H9 (cell line): Measurements from ENCODE around the gene TMEM245. TPM values are rescaled to one million over a fixed set of nuclear protein-coding genes. Genes with fewer than 3 reads are reported as not detected.

ENCODE experiments used
- DNase-seq: peaks from one replicate; pipeline ENCODE4 v3.0.0-alpha.2; 2017
- H2AFZ ChIP-seq: one replicate; pipeline ENCODE4 v1.6.1; 2013; ENCODE audit warnings: mild to moderate bottlenecking, low read length, control low read depth, moderate library complexity
- H2AK5ac ChIP-seq: 2 replicates; pipeline ENCODE4 v1.6.1; 2013; ENCODE audit warnings: low read length, control low read depth, mixed read lengths; ENCODE audit not compliant: insufficient read length
- H2BK120ac ChIP-seq: one replicate; pipeline ENCODE4 v1.6.1; 2013; ENCODE audit warnings: low read depth, mild to moderate bottlenecking, low read length, control low read depth, inconsistent platforms; ENCODE audit not compliant: poor library complexity, severe bottlenecking
- H2BK12ac ChIP-seq: 2 replicates; pipeline ENCODE4 v1.6.1; 2013; ENCODE audit warnings: low read length, control low read depth, mixed read lengths, low read depth; ENCODE audit not compliant: insufficient read length
- H2BK15ac ChIP-seq: 2 replicates; pipeline ENCODE4 v1.6.1; 2013; ENCODE audit warnings: low read depth, low read length, control low read depth
- H2BK20ac ChIP-seq: one replicate; pipeline ENCODE4 v1.6.1; 2013; ENCODE audit warnings: low read depth, mild to moderate bottlenecking, low read length, control low read depth, inconsistent platforms; ENCODE audit not compliant: poor library complexity, severe bottlenecking
- H2BK5ac ChIP-seq: 2 replicates; pipeline ENCODE4 v1.6.1; 2013; ENCODE audit warnings: low read length, control low read depth, mixed read lengths; ENCODE audit not compliant: insufficient read length
- H3K14ac ChIP-seq: 2 replicates; pipeline ENCODE4 v1.6.1; 2013; ENCODE audit warnings: low read length, control low read depth; ENCODE audit not compliant: insufficient read depth
- H3K18ac ChIP-seq: 2 replicates; pipeline ENCODE4 v1.6.1; 2013; ENCODE audit warnings: low read depth, mild to moderate bottlenecking, mixed read lengths, low read length, control low read depth; ENCODE audit not compliant: insufficient read length
- H3K23ac ChIP-seq: 2 replicates; pipeline ENCODE4 v1.6.1; 2013; ENCODE audit warnings: low read length, control low read depth, mixed read lengths, low read depth; ENCODE audit not compliant: insufficient read length
- H3K23me2 ChIP-seq: 2 replicates; pipeline ENCODE4 v1.6.1; 2013; ENCODE audit warnings: low read depth, mild to moderate bottlenecking, mixed read lengths, low read length, control low read depth; ENCODE audit not compliant: insufficient read length, poor library complexity, severe bottlenecking
- H3K27ac ChIP-seq: 2 replicates; pipeline ENCODE4 v1.5.1; 2013; ENCODE audit warnings: low read length, control low read depth, mixed read lengths, low read depth; ENCODE audit not compliant: insufficient read length
- H3K27me3 ChIP-seq: 2 replicates; pipeline ENCODE4 v1.6.1; 2013; ENCODE audit warnings: low read length, control low read depth, inconsistent platforms; ENCODE audit not compliant: insufficient read depth
- H3K4ac ChIP-seq: 2 replicates; pipeline ENCODE4 v1.6.1; 2013; ENCODE audit warnings: low read depth, mild to moderate bottlenecking, control low read depth, inconsistent platforms, low read length, moderate library complexity
- H3K4me1 ChIP-seq: 2 replicates; pipeline ENCODE4 v1.6.1; 2013; ENCODE audit warnings: low read length, control low read depth, inconsistent platforms; ENCODE audit not compliant: insufficient read depth
- H3K4me2 ChIP-seq: 2 replicates; pipeline ENCODE4 v1.6.1; 2013; ENCODE audit warnings: low read length, control low read depth, mixed read lengths; ENCODE audit not compliant: insufficient read length, insufficient read depth
- H3K56ac ChIP-seq: 2 replicates; pipeline ENCODE4 v1.6.1; 2013; ENCODE audit warnings: low read depth, mild to moderate bottlenecking, mixed read lengths, low read length, control low read depth; ENCODE audit not compliant: insufficient read length
- H3K79me1 ChIP-seq: 2 replicates; pipeline ENCODE4 v1.6.1; 2013; ENCODE audit warnings: low read depth, mild to moderate bottlenecking, moderate library complexity, low read length, control low read depth, inconsistent platforms; ENCODE audit not compliant: insufficient read depth, poor library complexity, severe bottlenecking
- H3K79me2 ChIP-seq: 2 replicates; pipeline ENCODE4 v1.6.1; 2013; ENCODE audit warnings: low read length, control low read depth, inconsistent platforms; ENCODE audit not compliant: insufficient read depth
- H3K9ac ChIP-seq: 2 replicates; pipeline ENCODE4 v1.6.1; 2013; ENCODE audit warnings: low read length, control low read depth, mixed read lengths; ENCODE audit not compliant: insufficient read length; ENCODE audit errors: extremely low read depth
- H3K9me3 ChIP-seq: one replicate; pipeline ENCODE4 v1.6.1; 2013; ENCODE audit warnings: low read depth, low read length, inconsistent platforms; ENCODE audit not compliant: control insufficient read depth
- H3T11ph ChIP-seq: one replicate; pipeline ENCODE4 v1.6.1; 2013; ENCODE audit warnings: mild to moderate bottlenecking, low read length, control low read depth, inconsistent platforms
- H4K20me1 ChIP-seq: one replicate; pipeline ENCODE4 v1.6.1; 2013; ENCODE audit not compliant: control insufficient read depth, insufficient read length, insufficient read depth
- H4K5ac ChIP-seq: 2 replicates; pipeline ENCODE4 v1.6.1; 2013; ENCODE audit warnings: low read depth, mild to moderate bottlenecking, mixed read lengths, low read length, control low read depth; ENCODE audit not compliant: insufficient read length
- H4K8ac ChIP-seq: replicated peaks from 2 replicates; pipeline ENCODE4 v1.6.1; 2013; ENCODE audit warnings: low read length, control low read depth, mixed read lengths, low read depth; ENCODE audit not compliant: insufficient read length
- H4K91ac ChIP-seq: 2 replicates; pipeline ENCODE4 v1.6.1; 2013; ENCODE audit warnings: low read depth, mild to moderate bottlenecking, moderate library complexity, mixed read lengths, low read length, control low read depth; ENCODE audit not compliant: insufficient read length
- H3K27ac Mint-ChIP-seq, 3 experiments: 2 replicates in 2 of 3; 3 replicates in 1 of 3; pipeline ENCODE4 v1.8.0; 2020 to 2021; ENCODE audit warnings: mixed read lengths in 3 of 3, mild to moderate bottlenecking in 1 of 3, moderate library complexity in 1 of 3
- H3K27me3 Mint-ChIP-seq: 2 replicates; pipeline ENCODE4 v1.8.0; 2021; ENCODE audit warnings: low read depth, mild to moderate bottlenecking, moderate library complexity, mixed read lengths
- H3K36me3 Mint-ChIP-seq, 3 experiments: 2 replicates in 2 of 3; 3 replicates in 1 of 3; pipeline ENCODE4 v1.8.0; 2020 to 2021; ENCODE audit warnings: low read depth in 3 of 3, mixed read lengths in 3 of 3; ENCODE audit not compliant: insufficient read depth in 1 of 3
- H3K4me1 Mint-ChIP-seq, 2 experiments: 2 replicates each; pipeline ENCODE4 v1.8.0; 2020; ENCODE audit warnings: mixed read lengths in 2 of 2
- H3K4me3 Mint-ChIP-seq, 2 experiments: 2 replicates in 1 of 2; 3 replicates in 1 of 2; pipeline ENCODE4 v1.8.0; 2020 to 2021; ENCODE audit warnings: mild to moderate bottlenecking in 2 of 2, mixed read lengths in 2 of 2, moderate library complexity in 1 of 2
- H3K9me3 Mint-ChIP-seq, 2 experiments: 2 replicates in 1 of 2; 3 replicates in 1 of 2; pipeline ENCODE4 v1.8.0; 2020; ENCODE audit warnings: mild to moderate bottlenecking in 2 of 2, mixed read lengths in 2 of 2, moderate library complexity in 1 of 2
- WGBS: extraction: QIAGEN DNeasy Blood & Tissue Kit; methylation state at CpG from one replicate; pipeline ENCODE4 v1.1.7; 2013; ENCODE audit warnings: missing lambda C conversion rate, low lambda C conversion rate, mixed read lengths; ENCODE audit not compliant: insufficient read length; ENCODE audit errors: extremely low coverage; 5-methylcytosine and 5-hydroxymethylcytosine counted together
- total RNA-seq: library from RNA; stranded (reverse); gene quantifications from 2 replicates; pipeline ENCODE4 v1.2.1, GENCODE V29; 2021
- TF ChIP-seq, protein P1 (sequence below): fragments of 200-600 bp; sonication (generic); conservative IDR thresholded peaks from 3 replicates; pipeline ENCODE4 v1.8.0; 2021; ENCODE audit warnings: antibody characterized with exemption, mild to moderate bottlenecking

Gene TMEM245
- total RNA-seq, 1 experiment from 2014 or later = 37.9 TPM

- H3K27me3 ChIP-seq = no peaks in the 10 kb centered on the region
- H2BK15ac ChIP-seq = no peak overlapping the region
- H4K20me1 ChIP-seq = no peaks in the 10 kb centered on the region
- Mint-ChIP-seq H3K36me3 (peaks cover 10 to 59% (median 40%) of the 10 kb centered on the region in 3 experiments; a peak in 5 of 7 replicates), H3K27ac (no peak overlapping the region), H3K9me3 (no peaks in the 10 kb centered on the region), H3K27me3 (no peaks in the 10 kb centered on the region), H3K4me3 (no peak overlapping the region), H3K4me1 (no peaks in the 10 kb centered on the region)
- H3K14ac ChIP-seq = no peak overlapping the region
- H3K4me1 ChIP-seq = no peaks in the 10 kb centered on the region
- H4K91ac ChIP-seq = no peak overlapping the region
- H3K79me2 ChIP-seq = no peaks in the 10 kb centered on the region
- H4K8ac ChIP-seq = no peak overlapping the region
- no peaks in the 10 kb centered on the region for H3K9me3 ChIP-seq
- TF ChIP-seq, protein P1, sequence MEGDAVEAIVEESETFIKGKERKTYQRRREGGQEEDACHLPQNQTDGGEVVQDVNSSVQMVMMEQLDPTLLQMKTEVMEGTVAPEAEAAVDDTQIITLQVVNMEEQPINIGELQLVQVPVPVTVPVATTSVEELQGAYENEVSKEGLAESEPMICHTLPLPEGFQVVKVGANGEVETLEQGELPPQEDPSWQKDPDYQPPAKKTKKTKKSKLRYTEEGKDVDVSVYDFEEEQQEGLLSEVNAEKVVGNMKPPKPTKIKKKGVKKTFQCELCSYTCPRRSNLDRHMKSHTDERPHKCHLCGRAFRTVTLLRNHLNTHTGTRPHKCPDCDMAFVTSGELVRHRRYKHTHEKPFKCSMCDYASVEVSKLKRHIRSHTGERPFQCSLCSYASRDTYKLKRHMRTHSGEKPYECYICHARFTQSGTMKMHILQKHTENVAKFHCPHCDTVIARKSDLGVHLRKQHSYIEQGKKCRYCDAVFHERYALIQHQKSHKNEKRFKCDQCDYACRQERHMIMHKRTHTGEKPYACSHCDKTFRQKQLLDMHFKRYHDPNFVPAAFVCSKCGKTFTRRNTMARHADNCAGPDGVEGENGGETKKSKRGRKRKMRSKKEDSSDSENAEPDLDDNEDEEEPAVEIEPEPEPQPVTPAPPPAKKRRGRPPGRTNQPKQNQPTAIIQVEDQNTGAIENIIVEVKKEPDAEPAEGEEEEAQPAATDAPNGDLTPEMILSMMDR = no peak
- H3K23ac ChIP-seq = no peak overlapping the region
- H3K9ac ChIP-seq = no peak overlapping the region
- no peak overlapping the region for H3K4me2 ChIP-seq
- no peaks in the 10 kb centered on the region for H3K23me2 ChIP-seq
- H3K4ac ChIP-seq = no peak overlapping the region
- H2BK120ac ChIP-seq = no peak overlapping the region
- H2AFZ ChIP-seq = no peak overlapping the region
- no peak overlapping the region for H3K27ac ChIP-seq
- no CpG with 5 or more reads among the region's 2 CpGs for WGBS
- no peak overlapping the region for H3T11ph ChIP-seq
- no peak overlapping the region for H4K5ac ChIP-seq
- no peak overlapping the region for H3K56ac ChIP-seq
- no peak overlapping the region for H2BK12ac ChIP-seq
- H2AK5ac ChIP-seq = no peak overlapping the region
- H3K79me1 ChIP-seq = no peaks in the 10 kb centered on the region
- DNase-seq = no peak
- H3K18ac ChIP-seq = no peak overlapping the region
- no peak overlapping the region for H2BK20ac ChIP-seq
- H2BK5ac ChIP-seq = no peak overlapping the region
Observed at GRCh38 chr9:109082091-109082620, 37.6 kb downstream of the TMEM245 start.
